SU-DHL-6 (cell line): ENCODE data around the gene RAB9A.

Source experiments
- EZH2phosphoT487 ChIP-seq: fragments of 200-600 bp; sonication (generic), shearing (Covaris generic); conservative IDR thresholded peaks from 2 replicates; pipeline ENCODE4 v1.6.1; 2018; ENCODE audit warnings: mild to moderate bottlenecking, antibody characterized with exemption, low read length, moderate library complexity, mixed read lengths
- TF ChIP-seq, protein P1 (sequence below): fragments of 200-600 bp; sonication (generic); IDR thresholded peaks from one replicate; pipeline ENCODE4 v1.5.1; 2017; ENCODE audit warnings: antibody characterized with exemption, mild to moderate bottlenecking, low read length, moderate library complexity; ENCODE audit not compliant: insufficient read depth, poor library complexity, severe bottlenecking

DNA sequence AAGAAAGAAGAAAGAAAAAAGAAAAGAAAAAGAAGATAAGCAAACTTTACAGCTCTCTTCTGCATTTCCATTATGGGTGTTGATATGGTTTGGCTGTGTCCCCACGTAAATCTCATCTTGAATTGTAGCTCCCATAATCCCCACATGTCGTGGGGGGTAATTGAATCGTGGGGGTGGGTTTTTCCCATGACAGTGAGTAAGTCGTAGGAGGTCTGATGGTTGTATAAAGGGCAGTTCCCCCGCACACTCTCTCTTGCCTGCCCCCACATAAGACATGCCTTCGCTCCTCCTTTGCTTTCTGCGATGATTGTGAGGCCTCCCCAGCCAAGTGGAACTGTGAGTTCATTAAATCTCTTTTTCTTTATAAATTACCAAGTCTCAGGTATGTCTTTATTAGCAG is 7.3 kb upstream of the RAB9A start:
- TF ChIP-seq, protein P1, sequence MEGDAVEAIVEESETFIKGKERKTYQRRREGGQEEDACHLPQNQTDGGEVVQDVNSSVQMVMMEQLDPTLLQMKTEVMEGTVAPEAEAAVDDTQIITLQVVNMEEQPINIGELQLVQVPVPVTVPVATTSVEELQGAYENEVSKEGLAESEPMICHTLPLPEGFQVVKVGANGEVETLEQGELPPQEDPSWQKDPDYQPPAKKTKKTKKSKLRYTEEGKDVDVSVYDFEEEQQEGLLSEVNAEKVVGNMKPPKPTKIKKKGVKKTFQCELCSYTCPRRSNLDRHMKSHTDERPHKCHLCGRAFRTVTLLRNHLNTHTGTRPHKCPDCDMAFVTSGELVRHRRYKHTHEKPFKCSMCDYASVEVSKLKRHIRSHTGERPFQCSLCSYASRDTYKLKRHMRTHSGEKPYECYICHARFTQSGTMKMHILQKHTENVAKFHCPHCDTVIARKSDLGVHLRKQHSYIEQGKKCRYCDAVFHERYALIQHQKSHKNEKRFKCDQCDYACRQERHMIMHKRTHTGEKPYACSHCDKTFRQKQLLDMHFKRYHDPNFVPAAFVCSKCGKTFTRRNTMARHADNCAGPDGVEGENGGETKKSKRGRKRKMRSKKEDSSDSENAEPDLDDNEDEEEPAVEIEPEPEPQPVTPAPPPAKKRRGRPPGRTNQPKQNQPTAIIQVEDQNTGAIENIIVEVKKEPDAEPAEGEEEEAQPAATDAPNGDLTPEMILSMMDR: no peak
- no peak for TF ChIP-seq EZH2phosphoT487
